Retina (tissue), 1 donor: ENCODE results near the gene FXYD6.

Source experiments
- DNase-seq: peaks from one replicate; pipeline ENCODE4 v3.0.0-alpha.2; 2016

Gene FXYD6

DNA sequence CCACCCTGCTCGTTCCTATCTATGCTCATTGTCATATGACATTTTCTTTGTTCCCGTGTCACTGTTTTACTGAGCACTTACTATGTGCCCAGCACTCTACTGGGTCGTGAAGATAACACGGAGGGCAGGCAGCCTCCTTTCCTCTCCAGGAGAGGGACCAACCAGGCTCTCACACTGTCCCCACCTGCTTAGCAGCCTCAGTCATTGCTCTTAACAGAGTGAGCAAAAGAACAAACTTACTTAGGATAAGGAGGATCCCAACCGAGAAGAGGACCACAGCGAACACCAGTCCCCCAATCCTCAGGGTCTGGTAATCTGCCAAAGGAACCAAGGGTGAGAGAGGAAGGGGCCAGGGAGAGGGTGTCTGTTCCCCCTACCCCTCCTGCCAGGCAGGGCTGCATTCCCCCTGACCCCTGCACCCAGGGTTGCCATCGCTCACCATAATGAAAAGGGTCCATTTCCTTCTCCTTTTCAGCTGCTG is 34.9 kb downstream of the FXYD6 start:
- DNase-seq: no peak

DNA sequence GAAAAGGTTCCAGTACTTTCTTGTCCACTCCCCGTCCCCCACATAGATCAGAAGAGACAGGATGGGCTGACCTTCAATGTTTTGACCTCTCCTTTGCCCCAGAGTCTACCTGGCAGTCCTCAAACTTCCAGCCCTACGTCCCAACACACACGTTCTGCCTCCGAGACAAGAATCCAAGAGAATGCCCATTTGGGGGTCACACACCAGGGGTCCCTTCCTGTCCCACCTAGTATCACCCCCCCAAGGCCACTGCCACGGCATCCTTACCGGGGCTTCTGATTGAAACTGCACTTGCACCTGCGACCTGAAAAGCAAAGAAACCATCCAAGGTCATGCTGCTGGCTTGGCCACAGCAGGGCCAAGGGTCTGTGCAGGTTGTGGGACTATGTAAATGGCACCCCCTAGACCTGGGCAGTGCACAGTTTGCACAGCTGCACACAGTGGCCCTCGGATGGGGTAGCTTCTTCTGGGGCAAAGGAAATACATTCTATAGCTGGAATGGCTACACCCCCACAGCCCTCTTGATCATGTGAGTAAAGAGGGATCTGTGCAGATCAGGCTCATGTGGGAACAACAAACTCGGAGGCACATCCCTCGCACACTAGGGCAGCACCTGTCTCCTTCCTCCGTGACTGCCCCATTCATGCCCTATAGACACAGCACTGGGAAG is 35.4 kb downstream of the FXYD6 start:
- no peak for DNase-seq

DNA sequence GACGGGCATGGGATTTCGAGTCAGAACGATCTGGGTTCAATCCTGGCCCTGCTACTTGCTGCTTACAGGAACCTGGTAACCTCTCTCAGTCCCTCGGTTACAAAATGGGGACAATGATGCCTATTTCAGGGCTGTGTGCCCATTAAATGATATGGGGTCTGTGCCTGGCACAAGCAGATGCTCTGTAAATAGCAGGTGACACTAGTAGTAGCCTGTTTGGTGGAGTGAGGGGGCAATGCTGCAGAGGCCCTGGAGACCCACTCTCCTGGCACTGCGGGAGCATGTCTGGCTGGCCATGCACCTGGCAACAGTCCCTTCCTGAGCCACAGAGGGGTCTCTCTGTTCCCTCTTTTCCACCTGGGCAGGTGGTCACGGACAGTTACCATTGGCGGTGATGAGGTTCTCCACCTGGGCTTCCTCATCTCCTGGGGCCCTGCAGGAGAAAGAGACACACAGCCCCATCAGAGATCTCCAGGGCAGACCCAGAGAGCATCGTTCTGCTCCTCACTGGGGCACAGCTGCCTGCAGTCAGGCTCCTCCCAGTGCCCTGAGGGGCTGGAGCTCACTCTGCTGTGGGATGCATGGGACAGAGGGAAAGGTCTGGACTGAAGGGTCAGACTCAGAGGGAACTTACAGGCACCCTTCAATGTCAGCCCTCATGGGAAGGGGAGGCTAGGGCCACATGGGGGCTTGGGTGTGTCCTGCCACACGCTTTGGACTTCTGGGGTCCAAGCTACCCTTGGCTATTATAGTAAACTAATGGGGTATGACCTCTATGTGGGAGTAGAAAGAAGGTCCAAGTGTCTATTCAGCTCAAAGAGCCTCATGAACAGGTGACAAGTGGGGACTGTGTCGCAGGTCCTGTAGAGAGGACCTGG is 36.3 kb downstream of the FXYD6 start:
- DNase-seq: no peak

DNA sequence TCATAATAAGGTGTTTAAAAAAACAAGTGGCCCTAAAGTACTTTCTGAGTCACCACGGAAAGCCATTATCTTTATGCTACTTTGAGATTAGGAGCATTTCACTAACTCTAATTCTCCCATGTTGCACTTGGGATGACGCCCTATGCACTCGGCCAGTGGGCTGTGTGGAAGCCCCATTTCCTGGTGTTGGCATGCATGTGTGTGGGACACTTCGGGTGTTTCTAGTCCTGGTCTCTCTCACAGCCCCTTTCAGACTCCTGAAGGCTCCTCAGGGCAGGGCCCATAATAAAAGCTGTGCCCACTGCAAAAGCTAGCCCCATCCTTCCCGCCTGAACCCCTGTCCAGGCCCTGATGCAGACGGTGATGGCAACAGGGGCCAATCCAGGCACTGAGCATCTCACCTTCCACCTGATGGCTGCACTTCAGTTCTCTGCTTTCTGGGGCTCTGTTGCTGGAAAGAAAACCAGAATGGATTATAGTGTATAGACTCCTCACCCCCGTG is 37.0 kb downstream of the FXYD6 start:
- no peak for DNase-seq

DNA sequence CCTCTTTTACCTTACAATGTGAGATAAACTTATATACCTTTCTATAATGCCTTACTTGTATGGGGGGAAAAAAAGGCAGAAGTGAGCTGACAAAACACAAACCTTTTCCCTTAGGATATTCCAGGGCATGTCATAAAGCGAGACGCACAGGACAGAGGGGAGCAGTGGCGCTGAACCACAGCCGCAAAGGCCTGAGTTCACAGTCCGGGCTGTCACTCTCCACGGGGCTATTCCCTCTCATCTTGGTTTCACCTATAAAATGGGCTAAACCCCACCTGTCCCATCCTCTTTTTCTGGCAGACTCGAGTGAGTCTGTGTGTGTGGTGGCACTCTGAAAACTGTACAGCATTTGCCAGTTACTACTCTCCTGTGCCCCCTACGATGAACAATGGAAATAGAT is 37.6 kb downstream of the FXYD6 start:
- DNase-seq: no peak

DNA sequence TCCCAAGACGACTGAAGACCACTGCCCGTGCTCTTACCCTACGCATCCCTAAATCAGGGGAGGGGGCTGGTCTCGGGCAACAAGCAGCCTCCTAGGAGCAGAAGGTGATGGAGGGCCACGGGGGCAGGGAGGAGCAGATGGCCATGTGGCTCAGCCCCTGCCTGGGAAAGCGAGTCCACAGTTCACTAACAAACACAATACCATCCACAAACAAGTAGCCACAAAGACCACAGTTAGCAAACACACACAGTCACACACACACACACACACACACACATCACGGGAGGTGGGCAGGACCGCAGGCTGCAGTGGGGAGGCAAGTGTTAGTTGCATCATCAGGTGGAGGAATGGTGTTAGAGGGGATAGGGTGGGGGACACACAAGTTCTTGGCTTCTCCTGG is 38.7 kb downstream of the FXYD6 start:
- DNase-seq: no peak

DNA sequence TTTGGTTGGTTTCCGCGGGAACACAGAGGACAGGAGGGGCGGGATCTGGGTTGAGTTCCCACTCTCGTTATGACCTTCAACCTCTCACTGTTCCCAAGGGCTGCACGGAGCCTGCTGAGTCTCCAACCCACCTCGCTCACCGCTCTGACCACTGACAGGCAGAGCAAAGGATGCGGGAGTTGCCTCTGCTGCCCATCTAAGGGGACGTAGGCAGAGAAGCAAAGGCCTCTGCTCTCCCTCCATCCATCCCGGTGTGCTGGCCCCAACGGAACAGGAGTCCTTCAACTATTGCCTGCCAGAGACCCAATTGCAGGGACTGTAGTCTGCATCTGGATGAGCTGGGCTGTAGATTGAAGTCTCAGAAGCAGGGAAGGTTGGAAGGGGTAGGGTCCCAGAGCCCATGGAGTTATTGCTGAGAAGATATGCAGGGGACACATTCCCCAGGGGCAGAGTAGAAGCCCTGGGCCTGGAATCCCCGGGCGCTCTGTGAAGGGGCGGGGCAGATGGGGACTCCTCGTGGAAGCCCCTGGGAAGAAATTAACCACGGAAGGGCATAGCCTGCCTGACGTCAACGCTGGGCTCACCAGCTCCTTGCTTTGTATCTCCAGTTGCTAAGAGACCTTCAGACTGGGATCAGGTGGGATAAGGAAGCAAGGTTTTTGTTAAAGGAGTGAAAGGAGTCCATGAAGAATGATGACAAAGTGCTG is 39.2 kb downstream of the FXYD6 start:
- DNase-seq: no peak

DNA sequence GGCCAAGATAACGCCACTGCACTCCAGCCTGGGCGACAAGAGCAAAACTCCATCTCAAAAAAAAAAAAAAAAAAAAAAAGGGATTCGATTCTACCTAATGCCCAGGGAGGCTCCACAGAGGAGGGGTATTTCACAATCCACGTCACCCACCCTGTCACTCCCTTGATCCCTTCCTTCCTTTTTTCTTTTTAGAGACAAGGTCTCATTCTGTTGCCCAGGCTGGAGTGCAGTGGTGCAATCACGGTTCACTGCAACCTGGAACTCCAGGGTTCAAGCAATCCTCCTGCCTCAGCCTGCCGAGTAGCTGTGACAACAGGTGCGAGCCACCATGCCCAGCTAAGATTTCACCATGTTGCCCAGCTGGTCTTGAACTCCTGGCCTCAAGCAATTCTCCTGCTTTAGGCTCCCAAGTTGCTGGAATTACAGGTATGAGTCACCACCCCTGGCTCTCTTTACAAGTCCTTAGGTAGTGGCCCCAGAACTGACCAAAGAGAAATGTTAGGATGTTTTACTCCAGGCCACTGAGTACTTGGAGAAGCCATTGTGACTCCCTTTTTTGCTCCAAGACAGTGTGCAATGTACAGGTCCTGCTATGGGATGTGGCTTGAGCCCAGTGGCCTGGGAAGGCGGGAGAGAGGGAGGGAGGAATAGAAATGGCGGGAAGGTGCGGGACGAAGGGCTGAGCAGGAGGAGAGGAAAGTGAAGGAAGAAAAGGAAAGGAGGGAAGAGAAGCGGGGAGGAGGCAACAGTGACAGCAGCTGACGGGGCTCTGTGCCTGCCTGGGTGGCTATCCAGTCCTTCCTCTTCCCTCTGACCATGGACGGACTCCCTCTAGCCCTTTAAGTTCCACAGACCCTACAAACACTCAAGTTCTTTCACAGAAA is 40.1 kb downstream of the FXYD6 start:
- no peak for DNase-seq

DNA sequence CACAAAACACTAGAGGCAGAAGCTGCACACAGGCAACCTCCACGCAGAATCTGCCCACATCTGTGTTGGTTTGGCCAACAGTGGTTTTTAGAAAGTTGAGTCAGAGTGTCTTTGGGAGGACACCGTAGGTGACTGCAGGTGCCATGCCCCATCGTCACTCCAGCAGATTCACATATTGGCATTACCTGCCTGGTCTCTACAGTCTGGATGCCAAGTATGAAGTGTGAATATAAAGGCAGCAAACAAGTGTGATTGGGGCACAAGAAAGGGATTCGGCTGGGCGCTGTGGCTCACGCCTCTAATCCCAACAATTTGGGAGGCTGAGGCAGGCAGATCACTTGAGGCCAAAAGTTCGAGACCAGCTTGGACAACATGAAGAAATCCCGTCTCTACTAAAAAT is 40.9 kb downstream of the FXYD6 start:
- DNase-seq: no peak

DNA sequence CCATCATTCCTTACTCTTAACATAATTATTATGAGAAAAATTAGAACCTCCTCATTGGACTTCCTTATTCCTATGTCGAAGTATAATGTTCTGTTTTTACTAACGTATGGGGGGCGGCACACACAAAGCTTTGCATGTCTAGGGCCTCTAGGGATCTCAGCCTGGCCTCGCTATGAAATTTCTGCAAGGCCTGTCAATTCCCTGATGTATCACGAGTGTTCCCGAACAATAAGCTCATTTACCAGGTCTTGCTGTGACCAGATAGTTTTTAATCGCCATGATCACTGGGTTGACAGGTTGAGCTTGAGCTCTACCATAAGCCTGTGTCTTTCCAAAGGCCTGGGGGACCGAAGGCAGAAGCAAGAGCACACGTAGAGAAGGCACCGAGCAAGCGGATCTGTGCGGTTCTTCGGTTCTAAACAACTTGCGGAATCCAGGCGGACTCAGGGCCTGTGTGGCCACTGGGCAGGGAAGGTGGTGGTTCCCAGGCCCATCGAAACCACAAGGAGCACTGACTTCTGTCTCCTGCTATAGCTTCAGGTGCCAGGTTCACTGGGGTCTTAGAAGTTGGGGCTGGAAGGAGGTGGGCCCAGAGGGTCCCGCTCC is 41.5 kb downstream of the FXYD6 start:
- DNase-seq: no peak

DNA sequence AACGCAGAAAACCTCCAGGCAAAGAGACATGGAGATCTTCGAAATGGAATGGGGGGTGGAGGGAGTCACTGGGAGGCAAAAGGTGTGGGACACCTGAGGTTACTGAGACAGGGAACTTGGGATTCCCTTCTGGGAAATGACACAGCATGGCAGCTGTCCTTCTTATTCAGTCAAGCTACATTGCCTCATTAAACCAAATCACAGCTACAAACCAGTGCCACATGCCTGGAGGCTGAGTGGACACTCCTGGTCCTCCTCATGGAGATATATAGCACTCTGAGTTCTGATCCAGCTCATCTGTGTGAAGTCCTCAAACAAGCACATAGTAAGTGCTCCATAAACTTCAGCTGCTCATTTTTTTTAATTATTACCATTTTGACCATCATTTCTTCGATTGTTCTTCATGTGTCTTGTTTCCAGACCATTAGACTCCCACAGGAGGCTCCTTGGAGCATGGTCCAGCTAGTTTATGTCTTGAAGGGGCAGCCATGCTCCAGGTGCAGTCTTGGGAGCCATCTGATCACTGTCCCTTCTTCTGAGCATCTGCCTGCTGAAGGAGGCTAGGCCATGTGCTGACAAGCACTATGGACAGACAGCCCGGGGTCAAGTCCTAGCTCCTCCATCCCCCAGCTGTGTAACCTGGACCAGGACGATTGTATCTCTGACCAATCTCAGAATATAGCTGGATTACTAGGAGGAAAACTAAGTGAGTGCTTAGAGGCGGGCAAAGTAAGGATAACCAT is 42.2 kb downstream of the FXYD6 start:
- no peak for DNase-seq

DNA sequence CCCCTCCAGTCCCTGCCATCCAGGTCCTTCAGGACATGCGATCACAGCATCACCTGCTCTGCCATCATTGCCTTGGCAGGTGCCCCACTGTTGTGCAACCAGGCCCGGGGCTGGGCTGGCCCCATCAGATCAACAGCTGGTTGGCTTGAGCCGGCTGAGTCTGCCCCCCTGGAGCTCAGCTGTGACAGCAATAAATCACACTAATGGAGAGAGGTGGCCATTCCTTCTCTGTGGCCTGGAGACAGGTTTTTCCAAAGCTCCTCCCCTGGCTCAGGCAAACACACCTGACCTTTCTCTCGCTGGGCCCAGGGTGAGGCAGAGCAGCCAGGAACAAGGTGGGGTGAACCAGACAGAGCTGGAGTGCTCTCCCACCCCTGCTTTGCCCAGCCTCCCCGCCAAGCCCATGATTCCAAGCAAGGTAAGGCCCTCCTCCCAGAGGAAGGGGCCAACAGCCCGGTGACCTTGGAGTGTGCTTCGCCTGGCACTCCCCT is 43.0 kb downstream of the FXYD6 start:
- DNase-seq: no peak

DNA sequence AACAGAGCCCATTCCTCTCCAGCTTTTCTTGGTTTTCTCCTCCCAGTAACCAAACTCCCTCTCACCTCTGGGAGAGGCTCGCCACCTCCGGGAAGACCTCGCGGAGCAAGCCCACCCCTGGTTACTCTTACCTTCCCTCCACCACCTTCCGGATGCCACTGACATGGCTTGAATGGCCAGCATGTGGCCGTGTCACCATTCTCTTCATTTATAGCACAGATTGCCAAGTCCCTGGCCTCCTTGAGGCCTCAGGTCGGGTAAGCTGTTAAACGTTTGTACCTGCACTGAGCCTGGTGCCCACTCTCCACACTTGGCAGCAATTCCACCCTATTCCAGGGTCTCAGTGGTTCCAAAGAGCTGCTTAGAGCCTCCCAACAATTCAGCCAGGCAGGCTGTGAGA is 43.9 kb downstream of the FXYD6 start:
- DNase-seq: no peak

DNA sequence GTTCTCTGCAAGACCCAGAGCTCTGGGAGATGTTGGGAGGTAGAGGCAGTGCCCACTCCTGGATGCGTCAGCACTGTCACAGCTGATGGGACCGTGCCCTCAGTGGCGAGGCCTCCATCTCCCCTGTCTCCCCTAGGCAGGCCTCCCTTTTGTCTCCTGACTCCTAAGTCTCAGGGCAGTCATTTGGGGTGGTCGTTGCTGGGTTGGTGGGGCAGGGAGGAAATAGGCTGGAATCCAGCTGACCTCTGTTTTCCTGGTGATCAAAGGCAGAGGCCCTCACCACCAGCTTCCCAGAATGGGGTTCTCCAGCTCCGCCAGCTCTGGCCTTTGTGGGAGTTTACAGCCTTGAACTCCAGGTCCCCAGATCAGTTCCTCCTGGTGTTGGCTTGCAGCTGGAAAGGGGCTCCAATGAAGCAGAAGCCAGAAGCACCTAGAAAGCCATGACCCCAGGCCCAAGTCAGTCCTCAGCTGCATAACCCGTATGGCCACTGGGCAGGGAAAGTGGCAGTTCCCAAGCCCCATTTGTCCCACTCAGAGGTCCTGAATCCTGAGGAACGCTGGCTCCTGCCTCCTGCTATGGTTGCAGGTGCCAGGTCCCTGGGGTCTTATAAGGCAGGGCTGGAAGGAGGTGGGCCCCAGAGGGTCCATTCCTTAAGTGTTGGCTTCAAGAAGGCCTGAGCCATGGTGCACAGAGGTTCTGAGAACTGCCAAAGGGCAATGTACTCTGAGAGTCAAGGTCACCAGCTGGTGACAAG is 44.6 kb downstream of the FXYD6 start:
- DNase-seq: no peak

DNA sequence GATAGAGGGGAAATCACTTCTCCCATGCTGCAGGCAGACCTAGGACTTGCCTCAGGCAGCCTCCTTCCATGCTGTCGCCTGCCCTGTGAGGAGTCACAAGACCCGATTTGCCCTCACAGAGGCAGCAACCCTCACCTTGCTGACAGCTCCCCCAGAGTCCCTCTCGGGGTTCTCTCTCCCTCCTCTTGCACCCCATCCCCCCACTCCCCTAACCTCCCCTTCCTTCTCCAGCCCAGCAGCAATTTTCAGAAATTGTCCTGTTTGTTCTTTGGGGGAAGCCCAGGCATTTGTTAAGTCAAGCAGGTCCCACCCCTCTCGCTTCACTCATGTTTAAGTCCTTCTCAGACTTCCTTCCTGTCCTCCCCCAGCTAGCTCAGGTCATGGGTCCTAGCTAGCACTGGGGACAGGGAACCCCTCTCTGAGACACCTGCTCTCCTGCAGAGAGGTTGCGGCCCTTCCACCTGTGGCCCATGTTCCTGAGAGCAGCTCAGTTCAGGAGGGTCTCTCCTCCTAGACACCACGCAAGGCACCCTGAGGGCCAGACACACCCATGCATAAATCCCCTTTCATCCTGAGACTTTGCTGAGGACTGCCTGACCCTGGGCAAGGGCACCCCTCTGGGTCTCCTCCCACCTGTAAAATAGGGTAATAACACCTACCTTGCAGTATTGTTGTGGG is 45.6 kb downstream of the FXYD6 start:
- no peak for DNase-seq

DNA sequence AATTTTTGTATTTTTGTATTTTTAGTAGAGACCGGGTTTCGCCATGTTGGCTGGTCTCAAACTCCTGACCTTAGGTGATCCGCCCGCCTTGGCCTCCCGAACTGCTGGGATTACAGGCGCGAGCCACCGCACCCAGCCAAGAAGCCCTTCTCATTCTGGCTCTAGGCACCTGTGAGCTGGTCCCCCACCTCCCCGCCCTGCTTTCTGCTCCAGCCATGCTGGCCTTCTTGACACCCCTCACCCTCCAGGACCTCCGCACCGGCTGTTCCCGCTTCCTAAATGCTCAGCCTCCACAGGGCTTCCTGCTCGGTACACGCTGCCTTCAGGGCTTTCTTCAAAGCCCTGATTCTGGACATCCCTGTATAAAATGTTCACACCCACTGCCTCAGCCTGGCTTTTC is 46.4 kb downstream of the FXYD6 start:
- no peak for DNase-seq

DNA sequence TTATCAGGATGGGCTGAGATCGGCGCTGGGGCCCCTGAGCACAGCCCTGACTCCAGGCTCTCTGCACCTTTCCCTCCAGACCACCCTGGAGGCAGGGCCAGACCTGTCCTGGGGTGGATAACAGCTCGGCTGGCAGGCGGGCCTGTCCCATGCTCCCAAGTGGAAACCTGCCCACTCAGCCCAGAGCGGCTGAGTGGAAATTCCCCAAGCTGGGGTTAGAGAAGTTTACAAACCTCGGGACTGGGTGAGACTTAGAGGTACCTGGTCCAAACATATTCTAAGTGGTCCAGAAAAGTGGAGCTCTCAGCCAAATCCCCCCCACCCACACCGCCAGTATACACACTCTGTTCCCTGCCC is 47.1 kb downstream of the FXYD6 start:
- no peak for DNase-seq

DNA sequence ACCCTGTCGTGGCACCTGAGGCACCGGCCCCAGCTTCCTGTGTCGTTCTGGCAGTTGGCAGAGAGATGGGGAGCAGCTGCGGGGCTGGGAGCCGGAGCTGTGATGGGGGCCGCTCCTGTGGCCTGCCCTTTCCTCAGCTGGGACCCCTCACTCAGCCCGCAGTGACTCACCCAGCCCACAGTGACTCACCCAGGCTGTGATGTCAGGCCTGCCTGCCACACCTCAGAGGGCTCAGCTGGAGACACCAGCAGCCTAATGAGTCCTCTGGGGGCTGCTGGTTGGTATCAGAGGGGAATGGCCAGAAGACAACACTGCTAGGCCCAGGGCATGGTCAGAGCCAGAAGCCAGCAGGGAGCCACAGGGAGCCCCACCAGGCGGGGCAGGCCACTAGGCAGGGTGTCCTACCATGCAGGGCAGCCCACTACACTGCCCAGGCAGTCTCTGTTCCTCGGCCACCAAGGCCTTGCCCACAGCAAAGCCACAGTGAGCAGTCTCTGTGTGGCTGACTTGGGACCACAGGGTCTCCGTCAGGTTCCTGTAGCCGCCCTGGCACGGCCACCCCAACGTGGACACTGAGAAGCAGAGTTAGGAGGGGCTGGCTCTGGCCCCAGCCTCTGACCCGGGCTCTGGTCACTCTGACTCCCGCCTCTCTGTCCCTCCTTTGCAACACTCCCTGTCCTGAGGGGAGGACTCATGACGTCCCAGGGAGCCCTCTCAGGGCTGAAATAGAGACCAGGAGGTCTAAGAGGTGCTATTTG is 47.7 kb downstream of the FXYD6 start:
- no peak for DNase-seq
